Suppressor macrophage (primary cell): ENCODE data around the gene ZFP57.

Experiments
- DNase-seq, 4 experiments: peaks; one replicate each; pipeline ENCODE4 v3.0.0-alpha.2; 2020 to 2022

Gene ZFP57

DNA sequence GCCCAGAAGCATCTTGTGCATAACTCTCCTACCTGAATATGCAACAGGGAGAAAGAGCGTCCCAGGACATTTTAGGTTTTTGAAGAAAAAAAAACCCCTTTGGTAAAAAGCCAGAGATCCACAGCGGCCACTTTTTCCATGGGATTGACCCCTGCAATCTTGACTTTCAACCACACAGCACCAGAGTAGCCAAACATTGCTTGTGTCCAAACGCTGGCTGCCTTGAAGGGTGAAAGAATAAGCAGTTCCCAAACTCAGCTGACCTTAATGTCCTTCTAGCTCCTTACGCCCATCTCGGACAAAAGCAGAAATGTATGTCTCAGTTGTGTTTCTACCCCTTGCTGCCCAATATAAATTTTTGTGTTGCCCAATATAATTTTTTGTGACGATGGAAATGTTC lies 25.3 kb downstream of the ZFP57 start:
- DNase-seq, result no peak

DNA sequence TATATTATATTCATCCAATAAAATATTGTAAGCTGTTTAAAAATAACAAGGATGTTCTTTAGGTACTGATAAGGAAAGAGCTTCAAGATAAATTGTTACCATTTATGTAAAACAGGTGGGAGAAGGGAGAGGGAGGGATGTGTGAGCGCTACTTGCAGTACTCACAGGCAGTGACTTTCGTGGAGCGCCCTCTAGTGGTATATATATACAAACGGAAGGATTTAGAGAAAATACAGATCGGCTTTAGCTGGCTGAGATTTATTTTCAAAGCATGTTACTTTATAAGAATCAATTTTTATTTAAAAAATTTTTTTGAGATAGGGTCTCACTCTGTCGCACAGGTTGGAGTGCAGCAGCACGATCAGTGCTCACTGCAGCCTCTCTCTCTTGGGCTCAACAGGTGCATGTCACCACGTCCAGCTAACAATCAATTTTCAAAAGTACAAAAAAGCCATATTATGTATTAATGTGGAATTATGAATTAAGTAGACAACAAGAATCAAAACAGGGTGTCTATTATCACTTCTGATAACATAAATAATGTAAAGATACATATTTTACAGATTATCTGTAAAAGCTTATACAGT lies 27.4 kb downstream of the ZFP57 start:
- DNase-seq, result peak; percentile 57 to 89 (median 78)

GRCh38 chr6:29652198-29652584 lies 28.8 kb downstream of the ZFP57 start:
- no peak for DNase-seq

DNA sequence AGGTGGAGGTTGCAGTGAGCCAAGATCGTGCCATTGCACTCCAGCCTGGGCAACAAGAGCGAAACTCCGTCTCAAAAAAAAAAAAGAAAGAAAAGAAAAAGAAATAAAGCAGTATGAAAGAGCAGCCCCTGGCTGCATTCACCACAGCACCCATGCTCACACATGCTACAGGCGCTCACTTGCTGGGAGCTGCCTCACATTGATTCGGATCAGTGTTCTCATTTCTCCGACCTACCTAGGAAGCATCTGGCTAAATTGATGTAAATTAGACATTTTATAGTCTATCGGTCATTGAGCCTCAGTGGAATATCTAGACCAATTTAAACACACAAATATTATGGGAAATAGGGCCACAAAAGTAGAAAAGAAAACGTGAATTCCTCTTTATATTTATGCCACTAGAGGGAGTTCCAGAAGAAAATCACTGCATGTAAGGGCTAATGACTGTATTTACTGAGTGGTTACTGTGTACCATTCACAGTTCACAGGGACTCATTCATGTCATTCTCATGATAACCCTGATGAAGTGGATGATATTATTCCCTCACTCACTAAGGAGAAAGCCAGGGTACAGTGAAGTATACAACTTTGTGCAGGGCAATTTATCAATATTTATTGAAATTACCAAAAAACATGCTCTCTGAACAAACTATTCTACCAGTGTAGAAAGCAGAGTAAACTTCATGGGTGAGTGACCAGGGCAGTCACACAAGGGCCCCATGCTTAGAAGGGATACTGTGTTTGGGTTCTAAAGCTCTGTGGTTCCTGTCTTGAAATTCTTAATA lies 29.3 kb downstream of the ZFP57 start:
- DNase-seq, result peak in 2 of 4 experiments; percentile 56 to 70

- DNase-seq, result peak; percentile 98 to 99 (median 98)
Observed at GRCh38 chr6:29649701-29650673, 31.0 kb downstream of the ZFP57 start.

DNA sequence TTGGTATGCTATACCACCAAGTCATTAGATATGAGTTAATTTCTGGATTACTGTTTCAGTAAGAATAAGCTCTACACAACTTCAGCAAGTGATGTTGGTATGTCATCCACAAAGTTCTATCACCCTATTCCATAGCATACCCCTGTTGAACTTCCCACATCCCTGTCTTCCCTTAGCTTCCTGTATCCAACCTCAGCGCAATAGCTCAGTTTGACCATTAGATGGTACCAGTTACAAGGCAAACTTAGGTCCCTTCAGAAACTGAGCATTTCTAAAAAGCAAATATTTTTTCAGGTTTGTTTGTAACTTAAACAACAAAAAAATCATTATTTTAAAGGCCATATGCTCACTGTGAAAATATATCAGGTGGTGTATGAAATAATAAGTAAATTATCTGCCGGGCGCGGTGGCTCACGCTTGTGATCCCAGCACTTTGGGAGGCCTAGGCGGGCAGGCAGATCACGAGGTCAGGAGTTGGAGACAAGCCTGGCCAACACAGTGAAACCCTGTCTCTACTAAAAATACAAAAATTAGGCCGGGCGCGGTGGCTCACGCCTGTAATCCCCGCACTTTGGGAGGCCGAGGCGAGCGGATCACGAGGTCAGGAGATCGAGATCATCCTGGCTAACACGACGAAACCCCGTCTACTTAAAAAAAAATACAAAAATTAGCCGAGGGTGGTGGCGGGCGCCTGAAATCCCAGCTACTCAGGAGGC lies 32.9 kb downstream of the ZFP57 start:
- DNase-seq, result peak; percentile 44 to 65 (median 59)

DNA sequence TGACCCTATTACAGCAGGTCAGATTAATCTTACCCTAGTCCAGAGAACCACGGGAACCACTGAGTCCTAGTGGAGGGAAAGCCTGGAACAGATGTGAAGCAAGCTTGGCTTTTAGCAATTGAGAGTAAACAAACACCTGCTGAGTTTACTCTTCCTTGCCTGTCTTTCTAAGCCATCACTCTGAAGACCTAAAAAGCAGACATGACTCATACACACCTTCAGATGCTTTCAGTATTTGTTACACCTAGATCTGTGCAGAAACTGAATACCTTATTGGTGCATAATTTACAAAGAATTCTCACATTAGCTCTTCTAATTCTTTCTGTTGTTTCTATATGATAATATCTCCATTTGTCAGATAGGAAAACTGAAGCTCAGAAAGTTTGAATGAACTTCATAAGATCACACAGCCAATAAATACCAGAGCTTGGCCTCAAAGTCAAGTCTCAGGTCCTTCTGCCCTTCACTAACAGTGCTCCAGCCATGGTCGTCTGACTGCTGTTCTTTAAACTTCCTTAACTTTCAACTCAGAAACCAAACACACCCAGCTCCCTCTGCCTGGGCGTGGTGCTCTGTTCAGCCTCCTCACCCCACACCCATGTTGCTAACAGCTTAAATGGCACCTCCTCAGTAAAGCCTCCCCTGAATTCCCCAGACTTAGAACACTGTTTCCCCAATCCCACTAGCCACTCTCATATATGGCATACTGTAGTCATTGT lies 39.4 kb downstream of the ZFP57 start:
- DNase-seq, result peak; percentile 26 to 50 (median 42)

DNA sequence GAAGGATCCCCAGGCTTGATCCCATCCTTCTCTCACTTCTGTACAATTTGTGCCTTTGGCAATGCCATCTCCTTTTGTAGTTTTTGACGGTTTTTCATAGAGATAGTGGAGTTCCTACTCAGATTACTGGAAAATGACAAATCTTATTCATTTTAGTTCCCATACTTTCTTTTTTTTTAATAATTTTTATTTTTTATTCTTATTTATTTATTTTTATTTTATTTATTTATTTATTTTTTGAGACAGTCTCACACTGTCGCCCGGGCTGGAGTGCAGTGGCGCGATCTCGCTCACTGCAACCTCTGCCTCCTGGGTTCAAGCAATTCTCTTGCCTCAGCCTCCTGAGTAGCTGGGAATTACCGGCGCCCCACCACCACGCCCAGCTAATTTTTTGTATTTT lies 43.7 kb downstream of the ZFP57 start:
- DNase-seq, result no peak

DNA sequence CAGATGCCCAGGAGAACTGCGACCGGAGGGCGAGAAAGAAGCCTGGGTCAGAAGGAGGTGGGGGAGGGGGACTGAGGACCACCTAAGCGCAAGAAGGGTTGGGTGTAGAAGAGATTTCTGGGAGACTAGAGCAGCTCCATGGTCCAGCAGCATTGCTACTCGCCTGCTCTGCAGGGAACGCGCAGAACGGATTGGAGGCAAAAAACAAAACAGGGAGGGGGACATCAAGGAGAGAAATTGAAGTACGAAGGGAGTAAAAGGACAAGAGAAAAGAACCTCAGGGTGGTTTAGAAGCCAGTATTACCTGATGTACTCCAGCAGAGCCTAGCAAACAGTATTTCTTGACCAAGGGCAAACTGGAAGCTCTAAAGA lies 47.4 kb downstream of the ZFP57 start:
- no peak for DNase-seq

DNA sequence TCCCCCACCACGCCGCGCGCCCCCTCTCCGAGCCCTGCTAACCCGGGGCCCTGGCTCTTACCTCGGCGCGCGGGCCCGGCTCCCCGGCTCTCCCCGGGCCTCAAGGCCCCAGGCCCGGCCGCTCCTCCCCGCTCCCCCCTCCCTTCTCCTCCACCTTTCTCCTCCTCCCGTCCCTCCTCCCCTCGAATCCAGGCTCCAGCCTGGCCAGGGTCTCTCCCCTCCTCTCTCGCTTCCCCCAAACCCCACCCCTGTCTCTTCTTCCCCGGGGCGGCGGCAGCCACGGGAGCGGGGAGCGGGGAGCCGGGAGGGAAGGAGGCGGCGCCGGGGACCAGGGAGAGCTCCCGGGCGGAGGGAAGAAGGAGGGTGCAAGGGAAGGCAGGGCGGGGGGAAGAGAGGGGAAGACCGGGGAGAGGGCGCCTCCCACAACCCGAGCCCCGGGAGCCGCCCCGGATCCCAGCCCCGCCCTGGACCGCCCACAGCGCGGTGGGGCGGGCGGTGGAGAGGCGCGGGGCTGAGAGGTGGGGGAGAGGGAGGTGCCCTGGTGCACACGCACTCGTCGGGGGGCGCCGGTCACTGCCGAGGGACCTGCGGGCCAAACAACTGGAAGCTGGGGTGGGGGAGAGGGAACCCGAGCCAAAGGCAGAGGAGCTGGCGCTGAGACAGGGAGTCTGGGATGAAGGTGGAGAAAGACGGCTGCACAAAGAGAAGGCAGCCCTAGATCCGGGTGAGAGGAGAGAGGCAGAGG lies 48.0 kb downstream of the ZFP57 start, which contains the start of gene GABBR1:
TSS of gene GABBR1 (minus strand) at position 395 of the 745 bp plus-strand sequence. CDS start 798 bp downstream, outside the sequence.
- peak; percentile 62 to 89 (median 78) for DNase-seq

GRCh38 chr6:29631860-29632731 lies 48.9 kb downstream of the ZFP57 start:
- DNase-seq, result peak in 2 of 4 experiments; percentile 18 to 32

- DNase-seq, result no peak
Observed at GRCh38 chr6:29631209-29631810, 49.6 kb downstream of the ZFP57 start.

GRCh38 chr6:29630315-29630714 lies 50.6 kb downstream of the ZFP57 start:
- DNase-seq, result no peak

- DNase-seq, result no peak
Observed at GRCh38 chr6:29629571-29629970, 51.4 kb downstream of the ZFP57 start.

DNA sequence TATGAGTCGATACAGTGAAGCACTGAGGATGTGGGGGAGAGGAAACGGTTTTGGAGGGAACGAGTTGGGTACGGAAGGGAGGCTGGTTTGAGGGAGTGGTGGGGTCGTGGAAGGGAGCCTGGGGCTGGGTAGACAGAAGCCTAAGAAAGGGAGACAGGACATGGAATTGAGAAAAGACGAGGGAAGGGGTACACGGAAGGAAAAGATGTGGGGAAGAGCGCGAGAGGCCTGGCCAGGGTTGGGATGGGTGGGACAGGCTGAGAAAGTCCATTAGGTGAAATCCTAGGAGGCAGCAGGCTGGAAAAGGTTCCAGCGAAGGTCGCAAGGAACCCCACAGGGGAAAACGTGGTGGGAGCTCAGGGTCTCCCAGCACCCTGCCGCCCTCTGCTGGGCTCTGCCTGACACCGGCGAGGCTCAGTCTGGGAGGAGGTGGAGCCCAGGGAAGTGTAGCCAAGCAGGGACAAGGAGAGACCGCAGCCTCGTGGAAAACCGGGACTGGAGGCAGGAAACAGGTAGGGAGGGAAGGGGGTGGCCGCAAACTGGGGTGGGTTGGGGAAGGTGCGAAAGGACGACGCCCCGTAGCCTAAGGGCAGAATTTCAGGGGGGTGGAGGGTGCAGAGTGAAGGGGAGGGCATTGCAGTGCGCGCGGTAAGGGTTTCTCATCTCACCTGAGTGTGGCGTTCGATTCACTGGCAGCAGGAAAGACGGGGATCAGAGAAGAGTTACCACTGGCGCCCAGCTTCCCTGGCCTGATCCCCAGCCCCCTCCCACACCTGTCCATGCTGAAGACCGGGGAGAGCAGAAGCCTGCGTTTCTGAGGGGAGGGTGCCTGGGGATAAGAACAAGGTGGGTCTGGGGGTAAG lies 52.3 kb downstream of the ZFP57 start:
- peak; percentile 50 to 70 (median 58) for DNase-seq

DNA sequence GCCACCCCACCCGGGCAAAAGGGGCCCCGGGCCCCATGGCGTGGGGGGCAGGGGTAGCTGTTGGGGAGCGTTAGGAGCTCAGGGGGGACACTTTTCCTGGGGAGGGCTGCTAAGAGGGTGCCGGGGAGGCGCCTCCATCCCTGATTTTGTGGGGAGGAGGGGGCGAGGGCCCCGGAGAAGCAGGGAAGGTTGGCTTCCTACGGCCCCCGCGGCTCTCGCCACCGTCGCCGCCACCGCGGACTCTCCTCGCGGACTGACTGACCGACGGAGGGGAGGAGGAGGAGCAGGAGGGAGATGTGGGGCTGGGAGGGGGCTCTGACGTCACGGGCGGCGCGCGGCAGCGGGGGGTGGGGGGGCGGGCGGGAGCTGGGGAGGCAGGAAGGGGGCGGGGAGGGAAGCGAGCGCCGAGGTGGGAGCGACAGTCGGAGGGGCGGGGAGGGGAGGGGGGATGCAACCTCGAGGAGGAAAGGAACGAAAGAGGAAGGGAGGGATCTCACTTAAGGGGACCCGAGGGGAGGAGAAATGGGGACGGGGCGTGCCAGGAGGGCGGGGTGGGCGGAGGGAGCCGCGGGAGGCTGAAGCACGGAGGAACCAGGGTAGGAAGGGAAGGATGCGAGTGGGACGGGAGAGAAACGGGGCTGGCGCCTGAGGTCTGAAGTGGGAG lies 53.1 kb downstream of the ZFP57 start:
- DNase-seq, result peak; percentile 23 to 62 (median 52)

DNA sequence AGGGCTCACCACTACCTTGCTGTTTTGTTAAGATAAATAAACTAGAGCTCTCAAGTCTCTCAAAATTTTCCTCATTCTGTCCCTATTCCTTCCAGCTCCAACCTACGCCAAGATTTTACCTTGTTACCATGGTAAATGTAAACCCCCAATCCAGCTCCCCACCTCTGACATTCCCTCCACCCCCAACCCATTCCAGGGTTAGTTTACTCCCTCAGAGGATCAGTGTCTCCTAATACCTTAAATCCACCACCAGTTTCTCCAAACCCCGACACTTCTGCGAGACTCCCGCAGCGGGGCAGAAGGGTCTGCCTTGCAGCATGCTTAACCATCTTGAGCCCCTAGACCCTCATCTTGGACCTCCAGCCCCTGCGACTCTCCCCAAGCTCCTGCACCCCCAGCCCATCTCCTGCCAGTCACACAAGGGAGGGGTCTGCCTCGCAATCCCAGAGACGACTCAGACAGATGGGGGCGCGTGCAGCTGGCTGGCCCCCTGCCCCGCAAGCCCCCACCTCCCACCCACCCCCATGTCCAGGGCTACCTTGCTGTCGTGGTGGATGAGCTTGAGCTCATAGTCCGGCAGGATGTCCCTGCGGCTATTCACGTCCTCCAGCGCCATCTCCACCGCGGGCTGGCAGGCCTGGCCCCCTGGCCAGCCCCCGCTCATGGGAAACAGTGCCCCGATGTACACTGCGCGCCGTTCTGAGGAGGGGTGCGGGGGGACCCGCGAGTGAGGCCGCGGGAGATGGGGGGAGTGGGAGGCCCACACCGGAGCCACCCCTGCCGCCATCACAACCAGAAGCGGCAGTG lies 53.8 kb downstream of the ZFP57 start:
- DNase-seq, result no peak
